HG02852 (cell line): Measurements from ENCODE around the gene LALBA.
"Not testable (repeated sequence)": the region's sequence is repeated elsewhere in the genome, so short reads cannot be mapped to it uniquely, and the experiment has no call there.

Source experiments
- ATAC-seq: cut with Tn5 transposase; IDR thresholded peaks from one replicate; pipeline ENCODE4 v1.9.1; 2021; ENCODE audit warnings: mild to moderate bottlenecking, moderate library complexity; ENCODE audit not compliant: unreplicated experiment

Gene LALBA

GRCh38 chr12:48569946-48570345 lies at the start of gene LALBA:
LALBA (minus strand) TSS chr12:48570046; CDS start chr12:48570020, 26 bp downstream.
- no peak for ATAC-seq

GRCh38 chr12:48618541-48618940 lies 48.7 kb upstream of the LALBA start:
- ATAC-seq, result no peak

GRCh38 chr12:48615681-48616080 lies 45.8 kb upstream of the LALBA start:
- no peak for ATAC-seq

GRCh38 chr12:48613321-48613720 lies 43.5 kb upstream of the LALBA start:
- no peak for ATAC-seq

GRCh38 chr12:48602192-48602989 lies 32.5 kb upstream of the LALBA start:
- ATAC-seq, result no peak

GRCh38 chr12:48601013-48601756 lies 31.3 kb upstream of the LALBA start:
- peak; percentile 97 for ATAC-seq

GRCh38 chr12:48600552-48600951 lies 30.7 kb upstream of the LALBA start:
- no peak for ATAC-seq

GRCh38 chr12:48592591-48593086 lies 22.8 kb upstream of the LALBA start:
- no peak for ATAC-seq

GRCh38 chr12:48586361-48586760 lies 16.5 kb upstream of the LALBA start:
- ATAC-seq, result no peak

- no peak for ATAC-seq
Observed at GRCh38 chr12:48583728-48584127, 13.9 kb upstream of the LALBA start.

- ATAC-seq, result no peak
Observed at GRCh38 chr12:48580831-48581230, 11.0 kb upstream of the LALBA start.

GRCh38 chr12:48572326-48572725 lies 2.5 kb upstream of the LALBA start:
- ATAC-seq, result no peak

- ATAC-seq, result no peak
Observed at GRCh38 chr12:48567731-48568130, 2.1 kb downstream of the LALBA start.

GRCh38 chr12:48557919-48558318 lies 11.9 kb downstream of the LALBA start:
- no peak for ATAC-seq

GRCh38 chr12:48556631-48557030 lies 13.2 kb downstream of the LALBA start:
- ATAC-seq, result no peak

GRCh38 chr12:48553666-48554343 lies 16.0 kb downstream of the LALBA start:
- not testable (repeated sequence) for ATAC-seq

GRCh38 chr12:48551636-48552035 lies 18.2 kb downstream of the LALBA start:
- not testable (repeated sequence) for ATAC-seq

GRCh38 chr12:48547012-48547411 lies 22.8 kb downstream of the LALBA start:
- ATAC-seq, result not testable (repeated sequence)

GRCh38 chr12:48545833-48546469 lies 23.9 kb downstream of the LALBA start:
- ATAC-seq, result no peak

- ATAC-seq, result no peak
Observed at GRCh38 chr12:48542300-48542928, 27.4 kb downstream of the LALBA start.
